Activated T-helper 9 cell treated with anti-CD3 and anti-CD28 coated beads, Interleukin-2, amount 50 U/mL, for 16 hours (primary cell): Measurements from ENCODE around the gene RSPH1.

ENCODE experiments used
- DNase-seq: peaks from one replicate; pipeline ENCODE4 v3.0.0-alpha.2; 2020; ENCODE audit warnings: low read depth

Gene RSPH1

DNA sequence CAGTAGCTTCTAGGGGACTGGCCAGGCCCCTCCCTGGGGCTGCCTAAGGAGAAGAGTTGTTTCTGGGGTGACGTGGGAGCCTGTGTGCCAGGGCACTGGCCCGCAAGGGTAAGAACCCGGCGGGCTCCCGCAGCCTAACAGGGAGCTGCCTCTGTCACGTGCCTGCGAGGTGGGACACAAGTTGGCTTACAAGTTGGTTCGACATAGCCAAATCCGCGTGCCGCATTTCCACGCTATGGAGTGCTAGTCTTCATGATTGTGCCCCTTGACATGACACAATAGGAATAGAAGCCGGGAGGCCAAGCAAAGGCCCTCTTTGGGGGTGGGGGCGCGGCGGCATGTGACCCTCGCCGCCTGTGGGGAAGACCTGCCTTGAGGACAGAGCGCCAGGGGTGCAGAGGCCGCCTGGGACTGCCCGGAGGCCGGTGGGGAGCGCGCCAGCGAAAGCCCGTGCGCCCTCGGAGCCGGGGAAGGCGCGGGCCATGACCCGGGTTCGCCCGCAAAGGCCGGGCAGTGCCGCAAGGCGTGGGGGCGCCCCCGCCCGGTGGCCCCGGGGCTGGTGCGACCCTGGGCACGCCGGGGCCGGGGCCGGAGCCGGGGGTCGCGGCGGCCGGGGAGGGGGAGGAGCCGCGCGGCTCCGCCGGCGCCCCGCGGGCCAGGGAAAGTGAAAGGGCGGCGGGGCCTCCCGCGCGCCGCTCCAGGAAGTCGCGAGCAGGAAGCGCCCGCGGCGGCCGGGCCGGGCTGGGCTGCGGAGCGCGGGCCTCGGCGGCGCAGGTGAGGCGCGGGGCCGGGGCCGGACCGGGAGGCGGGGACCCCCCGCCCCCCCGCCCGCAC is 17.3 kb upstream of the RSPH1 start, which contains the start of gene SLC37A1:
Gene SLC37A1, plus strand, starts transcription at position 702 of the 834 bp plus-strand sequence. CDS start 4,603 bp downstream, outside the sequence.
- no peak for DNase-seq

DNA sequence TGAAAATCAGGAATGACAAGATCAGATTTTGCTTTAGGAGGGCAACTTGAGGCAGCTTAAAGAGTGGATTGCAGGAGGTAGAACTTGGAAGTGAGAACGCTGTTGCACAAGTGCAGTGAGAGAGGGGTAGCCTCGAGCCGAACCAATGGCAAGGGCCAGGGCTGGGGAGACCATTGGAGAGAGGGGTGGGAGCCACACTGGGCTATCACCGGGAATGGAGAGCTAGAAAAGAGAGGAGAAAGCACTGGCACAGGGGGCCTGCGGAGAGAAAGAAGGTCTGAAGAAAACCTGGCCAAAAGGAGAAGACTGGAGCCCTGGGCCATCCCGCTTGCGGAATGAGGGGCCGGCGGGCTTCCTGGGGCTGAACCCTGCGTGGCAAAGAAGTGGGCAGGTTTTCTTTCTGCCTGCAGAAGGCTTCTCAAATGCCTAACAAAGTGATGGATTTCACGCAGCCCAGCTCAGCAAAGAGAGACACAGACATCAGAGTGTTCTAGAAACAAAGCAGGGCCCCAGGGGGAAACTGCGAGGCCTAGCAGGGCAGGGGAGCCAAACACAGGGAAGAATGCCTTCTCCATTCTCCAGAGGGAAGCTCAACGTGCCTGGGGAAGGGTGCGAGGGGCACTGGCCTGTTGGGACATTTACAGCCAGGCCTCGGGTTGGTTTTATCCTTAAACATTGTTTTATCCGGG is 16.5 kb upstream of the RSPH1 start:
- DNase-seq = no peak

GRCh38 chr21:42509244-42509643 is 13.2 kb upstream of the RSPH1 start:
- no peak for DNase-seq

DNA sequence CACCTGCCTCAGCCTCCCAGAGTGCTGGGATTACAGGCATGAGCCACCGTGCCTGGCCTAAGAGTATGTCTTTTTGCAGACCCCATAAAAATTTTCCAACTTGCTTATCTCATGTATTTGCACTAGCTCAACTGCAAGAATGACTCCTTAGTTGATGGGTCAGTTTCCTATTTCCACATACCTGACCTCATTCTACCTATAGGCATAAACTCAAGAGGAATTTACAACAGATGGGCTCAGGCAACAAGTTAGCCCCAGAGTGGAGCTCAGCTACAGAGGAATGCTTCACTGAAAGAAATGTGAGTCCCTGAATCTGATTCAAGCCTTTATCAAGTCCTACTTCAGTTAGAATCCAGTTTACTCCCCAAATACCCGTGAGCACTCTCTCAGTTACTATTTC is 12.3 kb upstream of the RSPH1 start:
- no peak for DNase-seq

- DNase-seq = no peak
Measured at GRCh38 chr21:42507418-42507817, 11.4 kb upstream of the RSPH1 start.

GRCh38 chr21:42505090-42505726 is 9.2 kb upstream of the RSPH1 start:
- DNase-seq = no peak

DNA sequence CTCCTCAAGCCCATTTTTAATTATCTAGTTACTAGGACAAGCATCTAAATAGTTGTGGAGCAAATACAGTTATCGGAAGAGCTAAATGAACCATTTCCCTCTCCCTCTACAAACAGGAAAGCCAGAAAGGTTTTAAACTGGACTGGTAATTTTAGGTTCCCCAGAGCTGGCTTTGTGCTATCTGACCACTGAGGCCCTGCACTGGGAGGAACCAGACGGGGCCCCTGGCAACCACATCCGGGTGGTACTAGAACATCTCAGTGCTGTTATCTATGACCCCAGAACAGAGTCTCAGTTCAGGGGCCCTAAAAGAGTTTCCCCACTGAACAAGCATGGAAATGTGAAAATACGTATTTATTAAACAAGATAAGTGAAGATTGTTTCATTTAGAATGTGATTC is 7.7 kb upstream of the RSPH1 start:
- no peak for DNase-seq

GRCh38 chr21:42500736-42501135 is 4.7 kb upstream of the RSPH1 start:
- no peak for DNase-seq

DNA sequence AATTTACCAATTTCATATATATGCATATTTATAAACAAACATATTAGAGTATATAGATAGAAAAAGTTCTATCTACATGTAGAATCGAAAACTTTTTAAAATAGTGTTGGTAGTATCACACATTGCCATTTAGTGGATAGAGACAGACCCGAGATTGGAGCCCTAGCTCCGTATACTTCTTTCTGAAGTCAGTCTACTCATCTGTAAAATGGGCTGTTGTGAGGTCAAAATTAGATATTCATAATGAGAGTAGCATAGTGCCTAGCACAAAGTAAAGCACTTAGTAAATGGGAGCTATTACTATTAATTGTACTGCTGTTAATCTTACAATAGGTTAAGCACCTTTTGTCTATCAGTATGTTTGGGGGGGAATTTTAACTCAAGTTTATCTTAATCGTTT is 4.2 kb upstream of the RSPH1 start:
- DNase-seq = no peak

GRCh38 chr21:42499444-42500112 is 3.6 kb upstream of the RSPH1 start:
- DNase-seq = no peak

DNA sequence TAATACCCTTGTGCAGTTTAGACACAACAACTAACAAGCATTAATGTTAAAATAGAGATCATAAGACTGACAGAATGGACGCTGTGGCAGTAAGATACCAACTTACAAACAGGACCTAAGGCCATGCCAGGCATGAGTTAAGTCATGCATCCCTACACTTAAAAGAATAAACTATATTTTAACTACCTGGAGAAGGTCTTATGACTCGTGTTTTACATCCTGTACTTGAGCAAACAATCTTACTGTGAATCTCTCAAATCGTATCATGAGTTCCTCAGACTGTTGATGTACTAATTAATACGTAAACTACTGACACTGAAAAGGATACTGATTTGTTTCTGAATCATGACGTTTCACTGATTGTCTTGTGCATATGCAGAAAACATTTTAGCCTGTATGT is 2.0 kb upstream of the RSPH1 start:
- DNase-seq = no peak

GRCh38 chr21:42496839-42497202 is 797 bp upstream of the RSPH1 start:
- no peak for DNase-seq

DNA sequence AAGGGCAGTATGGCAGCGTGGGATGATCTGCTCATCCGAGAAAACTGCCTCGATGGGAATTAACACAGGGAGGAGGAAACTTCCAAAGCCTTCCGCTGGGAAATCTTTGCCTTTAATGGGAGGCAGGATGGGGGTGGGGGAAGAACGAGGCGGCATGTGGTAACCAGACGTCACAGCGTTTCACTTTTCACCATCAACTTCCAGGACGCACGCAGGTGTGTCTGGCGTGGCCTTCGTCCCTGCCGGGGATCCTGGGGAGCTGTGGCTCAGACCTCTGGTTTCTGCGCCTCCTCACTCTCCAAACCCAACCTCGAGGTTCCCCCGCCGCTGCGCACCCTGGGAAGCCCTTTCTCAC is 282 bp downstream of the RSPH1 start:
- DNase-seq = no peak

GRCh38 chr21:42495027-42495426 is 997 bp downstream of the RSPH1 start:
- DNase-seq = no peak

DNA sequence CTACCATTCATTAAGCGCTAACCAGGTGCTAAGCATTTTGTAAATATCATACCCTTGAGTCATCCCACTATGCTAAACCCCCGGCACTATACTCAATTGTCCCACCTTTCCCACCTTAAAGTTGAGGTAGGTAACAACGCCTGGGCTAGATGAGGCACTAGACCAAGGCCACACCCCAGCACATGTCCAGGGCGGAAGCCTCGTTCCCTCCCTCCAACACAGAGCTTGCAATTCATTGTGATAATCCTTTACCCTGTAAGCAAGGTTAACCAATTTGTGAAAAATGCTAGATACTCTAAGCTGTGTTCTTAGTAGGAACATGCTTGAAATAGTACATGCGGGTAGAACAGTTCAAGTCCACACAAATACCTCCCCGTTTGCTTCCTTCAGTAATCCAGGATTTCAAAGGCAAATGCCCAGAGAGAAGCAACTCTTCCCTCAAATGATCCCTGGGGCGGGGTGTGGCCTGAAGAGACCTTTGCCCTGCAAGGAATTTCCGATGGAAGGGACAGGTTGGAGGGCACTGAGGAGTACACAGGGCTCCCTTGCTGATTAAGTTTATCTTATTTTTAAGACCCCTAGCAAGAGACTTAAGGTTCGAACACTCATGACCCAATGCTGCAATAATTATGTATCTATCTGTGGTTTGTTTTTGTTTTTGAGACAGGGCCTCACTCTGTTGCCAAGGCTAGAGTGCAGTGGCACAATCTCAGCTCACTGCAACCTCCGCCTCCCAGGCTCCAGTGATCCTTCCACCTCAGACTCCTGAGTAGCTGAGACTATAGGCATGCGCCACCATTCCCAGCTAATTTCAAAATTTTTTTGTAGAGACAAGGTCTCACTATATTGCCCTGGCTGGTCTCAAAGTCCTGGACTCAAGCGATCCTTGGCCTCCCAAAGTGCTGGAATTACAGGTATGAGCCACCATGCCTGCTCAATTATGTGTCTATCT is 2.6 kb downstream of the RSPH1 start:
- no peak for DNase-seq

DNA sequence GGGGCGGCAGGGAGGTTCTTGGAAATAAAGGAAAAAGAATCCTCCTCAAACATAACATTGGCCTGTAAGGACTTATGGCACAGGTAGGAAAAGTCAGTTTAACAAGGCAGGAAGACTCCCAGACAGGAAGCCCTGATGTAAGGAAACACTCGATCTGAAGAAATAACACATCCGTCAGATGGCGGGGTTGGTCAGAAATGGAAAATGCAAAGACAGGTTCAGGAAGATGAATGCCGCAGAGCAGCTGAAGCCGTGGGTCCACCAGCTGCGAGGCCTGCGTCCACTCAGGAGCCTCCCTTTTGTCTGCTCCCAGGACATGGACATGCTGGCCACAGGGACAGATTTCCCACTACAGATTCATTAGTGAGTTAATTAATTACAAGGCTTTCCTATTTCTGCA is 3.8 kb downstream of the RSPH1 start:
- no peak for DNase-seq

GRCh38 chr21:42491328-42491727 is 4.7 kb downstream of the RSPH1 start:
- no peak for DNase-seq

DNA sequence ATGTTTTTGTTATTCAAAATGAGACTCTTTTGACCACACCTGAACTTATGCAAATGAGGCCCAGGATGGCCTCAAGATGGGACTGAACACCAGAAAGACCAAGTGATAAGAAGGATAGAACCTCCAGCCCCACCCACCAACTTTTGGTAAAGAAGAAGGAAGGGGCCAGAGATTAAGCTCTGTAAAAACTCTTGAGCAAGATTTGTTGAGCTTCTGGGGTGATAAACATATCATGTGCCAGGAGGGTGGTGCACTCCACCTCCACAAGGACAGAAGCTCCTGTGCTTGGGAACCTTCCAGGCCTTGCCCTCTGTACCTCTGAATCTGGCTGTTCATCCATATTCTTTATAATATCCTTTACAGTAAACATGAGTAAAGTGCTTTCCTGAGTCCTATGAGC is 5.3 kb downstream of the RSPH1 start:
- DNase-seq = no peak

DNA sequence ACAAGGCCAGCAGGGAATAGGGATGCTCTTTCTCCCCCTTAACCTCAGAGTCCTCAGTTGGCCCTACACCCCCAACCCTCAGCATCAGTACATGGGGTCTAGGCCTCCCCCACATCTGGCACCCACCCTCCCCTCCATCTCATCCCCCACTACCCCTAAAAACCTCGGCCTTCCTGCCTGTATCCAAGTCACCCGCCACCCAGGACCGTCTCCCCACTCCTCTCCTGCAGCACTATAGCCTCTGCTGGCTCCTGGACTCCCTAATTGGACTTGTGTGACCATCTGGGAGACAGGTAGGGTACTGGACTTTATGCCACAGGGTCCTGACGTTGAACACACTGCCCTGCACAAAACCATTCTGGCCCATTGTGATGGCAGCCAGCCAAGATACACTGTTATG is 6.0 kb downstream of the RSPH1 start:
- no peak for DNase-seq

GRCh38 chr21:42489006-42489563 is 6.9 kb downstream of the RSPH1 start:
- no peak for DNase-seq

DNA sequence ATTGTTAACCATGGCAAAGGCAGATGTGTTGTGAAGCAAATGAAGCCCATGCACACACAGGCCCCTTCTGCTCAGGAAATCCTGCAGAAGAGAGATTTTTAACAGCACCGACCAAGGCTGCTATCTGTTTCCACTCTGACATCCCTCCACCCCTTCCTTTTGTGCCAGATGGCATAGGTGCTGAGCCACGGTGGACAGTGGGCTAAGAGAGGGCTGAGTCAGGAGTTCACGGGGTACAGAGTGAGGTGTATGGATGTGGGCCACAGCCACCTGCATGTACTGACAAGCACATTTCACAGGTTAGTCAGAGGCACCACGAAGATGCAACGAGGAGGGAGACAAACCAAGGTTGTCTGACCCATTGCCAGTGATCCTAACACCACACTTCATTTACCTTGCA is 9.5 kb downstream of the RSPH1 start:
- no peak for DNase-seq
